HG03108 (cell line): ENCODE measurements around the gene PTCSC3.
"Not testable (repeated sequence)": the region's sequence is repeated elsewhere in the genome, so short reads cannot be mapped to it uniquely, and the experiment has no call there.

Experiments
- ATAC-seq: cut with Tn5 transposase; IDR thresholded peaks from one replicate; pipeline ENCODE4 v1.9.1; 2021; ENCODE audit warnings: moderate library complexity; ENCODE audit not compliant: unreplicated experiment

Gene PTCSC3

GRCh38 chr14:36174767-36175424 is 1.6 kb downstream of the PTCSC3 start:
- ATAC-seq: no peak

DNA sequence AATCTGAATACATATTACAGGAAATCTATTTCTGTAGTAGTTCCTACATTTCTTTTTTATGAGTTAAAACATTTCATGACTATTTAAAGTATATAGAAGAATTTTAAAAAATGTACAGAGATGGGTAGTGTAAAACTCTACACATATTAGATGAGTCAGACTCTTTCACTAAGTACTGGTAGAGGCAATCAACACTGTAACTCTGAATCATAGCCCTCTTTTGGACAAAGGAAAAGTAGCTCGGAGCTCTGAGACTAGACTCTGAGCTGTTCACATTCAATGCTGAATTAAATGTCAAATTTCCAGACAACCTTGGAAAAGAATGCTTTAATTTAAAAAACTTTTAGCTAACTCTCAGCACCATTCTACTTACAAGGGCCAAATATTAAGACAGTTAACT is 3.4 kb downstream of the PTCSC3 start:
- no peak for ATAC-seq

DNA sequence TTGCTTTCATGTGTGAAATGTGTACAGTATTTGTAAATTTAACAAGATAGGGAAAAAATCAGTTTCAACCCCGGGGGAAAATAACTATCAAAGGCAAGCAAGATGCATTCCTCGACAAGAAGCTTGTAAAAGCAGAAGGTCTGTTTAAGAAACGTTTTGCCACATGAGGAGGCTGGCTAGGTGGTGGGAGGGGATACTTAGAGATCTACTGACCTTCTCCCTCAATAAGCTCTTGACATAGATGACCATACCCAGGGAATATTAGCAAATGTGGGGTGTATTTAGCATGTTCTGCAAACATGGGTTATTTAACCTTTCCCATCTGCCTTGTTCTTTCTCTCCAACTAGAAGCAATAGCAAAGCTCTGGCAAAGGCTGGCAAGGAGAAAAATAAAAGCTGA is 4.9 kb downstream of the PTCSC3 start:
- ATAC-seq: no peak

DNA sequence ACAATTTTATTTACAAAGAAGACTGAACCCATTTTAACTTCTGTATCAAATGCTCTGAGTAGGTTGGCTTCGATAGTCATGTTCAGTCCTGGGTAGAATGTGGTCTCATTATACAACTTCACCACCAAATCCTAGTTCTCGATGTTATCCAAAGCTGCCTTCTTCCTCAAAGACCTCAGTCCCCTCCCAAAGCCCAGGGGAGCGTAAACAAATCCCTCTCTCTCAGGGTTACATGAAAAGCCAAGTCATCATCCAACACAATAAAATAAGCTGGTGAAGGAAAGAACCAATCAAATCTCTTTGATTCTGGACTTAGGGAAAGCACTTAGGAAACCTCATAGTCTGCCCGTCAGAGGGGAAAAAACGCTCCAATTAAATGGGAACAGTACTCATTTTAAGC is 9.1 kb downstream of the PTCSC3 start:
- ATAC-seq: no peak

- no peak for ATAC-seq
Measured at GRCh38 chr14:36163451-36163850, 13.1 kb downstream of the PTCSC3 start.

- no peak for ATAC-seq
Measured at GRCh38 chr14:36162267-36162666, 14.3 kb downstream of the PTCSC3 start.

- no peak for ATAC-seq
Measured at GRCh38 chr14:36161776-36162175, 14.7 kb downstream of the PTCSC3 start.

DNA sequence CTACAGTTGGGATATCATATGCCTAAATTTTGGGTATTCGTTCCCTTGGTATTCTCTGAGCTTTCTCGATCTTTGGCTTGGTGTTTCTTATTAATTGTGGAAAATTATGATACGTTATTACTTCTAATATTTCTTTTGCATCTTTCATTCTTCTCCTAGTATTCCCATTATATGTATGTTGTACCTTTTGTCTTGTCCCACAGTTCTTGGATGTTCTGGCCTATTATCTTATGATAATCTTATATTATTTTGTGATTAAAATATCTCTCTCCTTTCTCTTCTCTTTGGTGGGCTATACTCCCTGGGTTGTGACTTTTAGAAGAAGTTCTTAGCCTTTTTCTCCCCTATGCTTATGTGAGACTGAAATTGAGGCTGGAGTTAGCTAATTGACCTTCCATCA is 25.2 kb downstream of the PTCSC3 start:
- no peak for ATAC-seq

DNA sequence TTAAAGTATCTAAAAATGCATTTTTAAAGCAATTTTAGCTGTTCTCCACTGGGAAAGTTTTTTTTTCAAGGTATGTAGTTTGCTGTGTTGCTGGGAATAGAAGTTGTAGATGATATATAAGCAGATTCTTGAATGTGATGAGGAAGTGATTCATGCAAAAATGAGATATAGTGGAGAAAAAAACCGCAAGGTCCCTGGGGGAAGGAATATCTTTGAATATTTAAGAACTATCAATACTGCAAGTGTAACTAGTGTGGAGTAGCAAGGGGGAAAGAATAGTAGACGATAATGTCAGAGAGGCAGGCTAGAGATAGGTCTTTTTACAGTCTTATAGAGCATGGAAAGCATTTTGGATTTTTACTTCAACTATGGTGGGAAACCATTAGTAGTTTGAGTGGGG is 42.5 kb downstream of the PTCSC3 start:
- no peak for ATAC-seq

GRCh38 chr14:36132826-36133225 is 43.7 kb downstream of the PTCSC3 start:
- no peak for ATAC-seq

- no peak for ATAC-seq
Measured at GRCh38 chr14:36130186-36130585, 46.3 kb downstream of the PTCSC3 start.

DNA sequence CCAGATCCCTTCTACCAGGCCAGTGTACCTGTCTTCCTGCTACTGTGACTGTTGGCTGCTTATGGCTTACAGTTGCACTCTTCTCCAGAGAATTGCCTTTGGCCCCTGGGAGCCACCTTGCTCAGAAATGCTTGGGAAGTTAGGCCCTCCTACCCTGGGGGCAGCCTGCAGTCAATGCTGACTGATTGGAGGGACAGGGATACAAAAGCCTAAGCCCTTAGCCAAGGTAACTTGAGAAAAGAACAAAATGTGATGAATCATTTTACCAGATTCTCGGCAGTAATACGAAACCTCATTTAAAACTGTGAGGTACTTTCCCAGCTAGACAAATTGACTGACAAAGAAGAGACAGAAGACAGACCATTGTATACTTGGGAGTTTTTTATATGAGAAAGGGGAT is 47.3 kb downstream of the PTCSC3 start:
- ATAC-seq: no peak

GRCh38 chr14:36113341-36113740 is 63.2 kb downstream of the PTCSC3 start:
- no peak for ATAC-seq

DNA sequence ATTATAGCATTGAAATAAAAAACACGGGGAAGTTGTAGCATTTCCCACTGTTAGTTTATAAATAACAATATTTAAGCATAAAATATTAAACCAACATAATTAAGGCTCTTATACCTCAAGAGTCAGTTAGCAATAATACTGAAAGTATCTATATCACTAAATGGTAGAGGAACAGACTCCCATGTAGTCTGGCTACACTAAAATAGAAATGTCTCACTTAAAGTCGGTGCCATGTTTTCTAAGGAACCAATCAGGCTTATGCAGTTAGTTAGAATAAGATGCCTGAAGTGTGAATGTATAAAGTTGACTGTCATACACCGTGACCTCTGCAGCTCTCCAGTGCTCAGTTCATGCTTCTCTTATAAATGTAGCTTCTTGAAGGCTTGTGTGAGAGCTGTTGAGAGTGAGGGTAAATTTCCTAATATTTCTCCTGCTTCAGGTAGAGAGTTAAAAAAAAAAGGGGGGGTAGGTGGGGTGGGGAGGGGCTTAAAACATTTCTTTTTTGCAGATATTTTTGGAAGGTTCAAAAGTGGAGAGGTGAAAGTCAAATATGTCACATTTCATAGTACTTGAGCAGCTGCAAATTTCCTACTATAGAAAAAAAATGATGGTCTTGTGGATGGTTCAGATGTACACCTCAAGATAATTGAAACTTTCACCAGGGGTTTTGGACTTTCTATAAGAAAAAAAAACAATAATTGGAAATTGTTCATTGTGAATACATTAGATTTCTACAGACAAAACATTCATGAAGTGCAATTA is 64.5 kb downstream of the PTCSC3 start:
- ATAC-seq: no peak

DNA sequence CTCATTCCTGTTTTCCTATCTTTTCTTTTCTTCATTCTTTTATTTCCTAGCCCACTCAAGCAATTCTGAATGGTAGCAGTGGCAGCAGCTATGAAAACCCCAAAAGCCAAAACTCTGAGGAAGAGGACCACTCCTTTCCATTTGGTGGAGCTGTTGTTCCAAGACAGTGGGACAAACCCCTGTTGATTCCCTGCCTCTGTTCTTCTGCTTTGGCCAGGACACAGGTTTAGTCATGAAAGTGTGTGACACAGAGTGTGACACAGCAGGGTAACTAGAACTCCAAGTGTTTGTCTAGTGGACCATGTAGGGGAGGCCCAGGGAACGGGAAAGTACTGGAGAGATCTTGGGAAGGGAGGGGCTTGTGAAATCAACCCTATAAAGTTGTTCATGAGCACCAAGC is 71.1 kb downstream of the PTCSC3 start:
- ATAC-seq: no peak

GRCh38 chr14:36104258-36104657 is 72.3 kb downstream of the PTCSC3 start:
- ATAC-seq: not testable (repeated sequence)

- ATAC-seq: no peak
Measured at GRCh38 chr14:36099619-36100018, 76.9 kb downstream of the PTCSC3 start.

GRCh38 chr14:36097356-36097755 is 79.2 kb downstream of the PTCSC3 start:
- no peak for ATAC-seq

DNA sequence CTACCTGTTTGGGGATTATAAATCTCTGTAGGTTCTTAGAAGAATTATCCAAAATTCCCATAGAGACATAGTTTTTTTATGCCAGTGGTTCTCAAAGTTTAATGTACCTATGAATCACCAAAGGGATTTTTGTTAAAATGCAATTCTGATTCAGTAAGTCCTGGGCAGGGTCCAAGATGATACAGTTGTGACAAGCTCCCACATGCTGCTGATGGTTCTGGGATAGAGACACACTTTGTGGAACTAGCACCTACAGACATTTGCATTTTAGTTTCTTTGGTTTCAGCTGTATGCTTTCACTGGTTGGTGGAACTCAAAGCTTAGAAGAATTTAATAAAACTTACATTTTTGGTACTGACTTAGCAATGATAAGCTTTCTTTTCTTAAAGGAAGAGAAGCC is 80.4 kb downstream of the PTCSC3 start:
- ATAC-seq: no peak

GRCh38 chr14:36094963-36095362 is 81.6 kb downstream of the PTCSC3 start:
- ATAC-seq: no peak

GRCh38 chr14:36091096-36091495 is 85.4 kb downstream of the PTCSC3 start:
- ATAC-seq: peak; percentile 88

GRCh38 chr14:36087411-36087810 is 89.1 kb downstream of the PTCSC3 start:
- no peak for ATAC-seq
